Stomach smooth muscle (tissue), 2 donors: ENCODE measurements around the gene CSNK2A2.

Source experiments
- H3K27ac ChIP-seq: one replicate; pipeline ENCODE4 v1.7.0; 2013; ENCODE audit warnings: mild to moderate bottlenecking, low read length, inconsistent platforms
- H3K27me3 ChIP-seq, 2 donors: one replicate each; pipeline ENCODE4 v1.7.0; 2013; ENCODE audit warnings: low read length in 2 of 2; ENCODE audit not compliant: insufficient read depth in 2 of 2, control insufficient read depth in 1 of 2
- H3K36me3 ChIP-seq, 2 donors: one replicate each; pipeline ENCODE4 v1.7.0; 2013; ENCODE audit warnings: low read length in 2 of 2; ENCODE audit not compliant: control insufficient read depth in 2 of 2, insufficient read depth in 2 of 2
- H3K4me1 ChIP-seq: one replicate; pipeline ENCODE4 v1.7.0; 2013; ENCODE audit warnings: low read length; ENCODE audit not compliant: control insufficient read depth, insufficient read depth
- H3K4me3 ChIP-seq, 2 donors: one replicate each; pipeline ENCODE4 v1.7.0; 2013; ENCODE audit warnings: low read length in 2 of 2
- H3K9ac ChIP-seq, 2 donors: one replicate each; pipeline ENCODE4 v1.7.0; 2013; ENCODE audit warnings: low read length in 2 of 2, mild to moderate bottlenecking in 1 of 2
- H3K9me3 ChIP-seq, 2 donors: one replicate each; pipeline ENCODE4 v1.7.0; 2013; ENCODE audit warnings: low read length in 2 of 2; ENCODE audit not compliant: control insufficient read depth in 2 of 2
- donor health status: healthy.
- donor health status: Pancreatic carcinoma.

The CSNK2A2 gene

GRCh38 chr16:58123896-58124600 lies 73.9 kb downstream of the CSNK2A2 start:
- peak overlapping the region; percentile 37 for H3K27ac ChIP-seq
- no peak overlapping the region for H3K4me3 ChIP-seq
- H3K36me3 ChIP-seq: no peaks in the 10 kb centered on the region
- H3K9ac ChIP-seq: peak overlapping the region in 1 of 2 donors; percentile 29
- peaks cover 61% of the 10 kb centered on the region for H3K4me1 ChIP-seq
- H3K27me3 ChIP-seq: no peaks in the 10 kb centered on the region
- no peaks in the 10 kb centered on the region for H3K9me3 ChIP-seq

- peak overlapping the region in 1 of 2 donors; percentile 29 for H3K9ac ChIP-seq
- no peaks in the 10 kb centered on the region for H3K27me3 ChIP-seq
- no peaks in the 10 kb centered on the region for H3K9me3 ChIP-seq
- H3K4me3 ChIP-seq: no peak overlapping the region
- peaks cover 3 to 5% of the 10 kb centered on the region in 2 donors for H3K36me3 ChIP-seq
- H3K4me1 ChIP-seq: peaks cover 49% of the 10 kb centered on the region
- H3K27ac ChIP-seq: no peak overlapping the region
These were observed 76.8 kb downstream of the CSNK2A2 start for GRCh38 chr16:58121132-58121531.

GRCh38 chr16:58120234-58120633 lies 77.7 kb downstream of the CSNK2A2 start:
- H3K4me1 ChIP-seq: peaks cover 47% of the 10 kb centered on the region
- H3K36me3 ChIP-seq: peaks cover 11 to 13% of the 10 kb centered on the region in 2 donors
- no peaks in the 10 kb centered on the region for H3K9me3 ChIP-seq
- H3K9ac ChIP-seq: no peak overlapping the region
- H3K4me3 ChIP-seq: no peak overlapping the region
- H3K27ac ChIP-seq: no peak overlapping the region
- H3K27me3 ChIP-seq: no peaks in the 10 kb centered on the region

DNA sequence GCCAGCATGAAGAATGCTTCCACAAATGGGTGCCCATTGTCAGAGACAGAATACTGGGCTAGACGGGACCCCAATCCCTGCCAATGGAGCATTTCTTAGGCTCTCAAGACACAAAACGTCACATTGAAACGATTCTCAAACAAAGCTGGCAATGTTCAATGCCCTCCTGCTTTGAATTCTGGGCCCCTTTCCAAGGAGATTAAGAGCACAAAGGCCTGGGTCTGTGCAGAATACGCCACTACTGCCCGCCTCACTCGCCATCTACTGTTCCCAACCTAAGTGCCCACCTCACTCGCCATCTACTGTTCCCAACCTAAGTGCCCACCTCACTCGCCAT lies 78.4 kb downstream of the CSNK2A2 start:
- Histone ChIP-seq H3K4me3 (peak overlapping the region; percentile 22 to 36), H3K9me3 (no peaks in the 10 kb centered on the region), H3K36me3 (peaks cover 18 to 20% of the 10 kb centered on the region in 2 donors), H3K9ac (no peak overlapping the region), H3K27me3 (no peaks in the 10 kb centered on the region), H3K4me1 (peaks cover 43% of the 10 kb centered on the region), H3K27ac (no peak overlapping the region)

- Histone ChIP-seq H3K9me3 (no peaks in the 10 kb centered on the region), H3K27me3 (no peaks in the 10 kb centered on the region), H3K36me3 (peaks cover 21 to 24% of the 10 kb centered on the region in 2 donors), H3K9ac (no peak overlapping the region), H3K4me3 (peak overlapping the region; percentile 22 to 36), H3K27ac (no peak overlapping the region), H3K4me1 (peaks cover 39% of the 10 kb centered on the region)
These were observed 79.0 kb downstream of the CSNK2A2 start for GRCh38 chr16:58118801-58119508.

DNA sequence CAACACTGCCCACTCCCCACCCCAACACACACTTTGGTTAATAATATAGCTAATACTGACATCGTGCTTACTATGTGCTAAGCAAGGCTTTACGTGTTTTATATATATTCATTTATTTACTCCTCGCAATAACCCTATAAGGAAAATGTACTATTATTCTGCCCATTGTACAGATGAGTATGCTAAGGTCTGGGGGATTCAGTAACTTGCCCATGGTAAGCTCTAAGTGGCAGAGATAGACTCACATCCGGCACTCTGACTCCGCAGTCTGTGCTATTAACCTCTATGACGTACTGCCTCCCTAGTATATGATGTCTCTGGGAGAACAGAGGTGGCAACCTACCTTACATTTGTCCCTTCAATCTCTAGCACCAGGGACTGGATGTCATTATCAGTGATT lies 81.4 kb downstream of the CSNK2A2 start:
- no peak overlapping the region for H3K27ac ChIP-seq
- peaks cover 30% of the 10 kb centered on the region for H3K4me1 ChIP-seq
- H3K27me3 ChIP-seq: no peaks in the 10 kb centered on the region
- H3K36me3 ChIP-seq: peaks cover 25 to 30% of the 10 kb centered on the region in 2 donors
- no peak overlapping the region for H3K9ac ChIP-seq
- H3K9me3 ChIP-seq: no peaks in the 10 kb centered on the region
- H3K4me3 ChIP-seq: no peak overlapping the region

- Histone ChIP-seq H3K27me3 (no peaks in the 10 kb centered on the region), H3K4me3 (no peak overlapping the region), H3K36me3 (peaks cover 25 to 30% of the 10 kb centered on the region in 2 donors), H3K9me3 (no peaks in the 10 kb centered on the region), H3K9ac (no peak overlapping the region), H3K27ac (no peak overlapping the region), H3K4me1 (peaks cover 26% of the 10 kb centered on the region)
These were observed 81.8 kb downstream of the CSNK2A2 start for GRCh38 chr16:58116081-58116480.

DNA sequence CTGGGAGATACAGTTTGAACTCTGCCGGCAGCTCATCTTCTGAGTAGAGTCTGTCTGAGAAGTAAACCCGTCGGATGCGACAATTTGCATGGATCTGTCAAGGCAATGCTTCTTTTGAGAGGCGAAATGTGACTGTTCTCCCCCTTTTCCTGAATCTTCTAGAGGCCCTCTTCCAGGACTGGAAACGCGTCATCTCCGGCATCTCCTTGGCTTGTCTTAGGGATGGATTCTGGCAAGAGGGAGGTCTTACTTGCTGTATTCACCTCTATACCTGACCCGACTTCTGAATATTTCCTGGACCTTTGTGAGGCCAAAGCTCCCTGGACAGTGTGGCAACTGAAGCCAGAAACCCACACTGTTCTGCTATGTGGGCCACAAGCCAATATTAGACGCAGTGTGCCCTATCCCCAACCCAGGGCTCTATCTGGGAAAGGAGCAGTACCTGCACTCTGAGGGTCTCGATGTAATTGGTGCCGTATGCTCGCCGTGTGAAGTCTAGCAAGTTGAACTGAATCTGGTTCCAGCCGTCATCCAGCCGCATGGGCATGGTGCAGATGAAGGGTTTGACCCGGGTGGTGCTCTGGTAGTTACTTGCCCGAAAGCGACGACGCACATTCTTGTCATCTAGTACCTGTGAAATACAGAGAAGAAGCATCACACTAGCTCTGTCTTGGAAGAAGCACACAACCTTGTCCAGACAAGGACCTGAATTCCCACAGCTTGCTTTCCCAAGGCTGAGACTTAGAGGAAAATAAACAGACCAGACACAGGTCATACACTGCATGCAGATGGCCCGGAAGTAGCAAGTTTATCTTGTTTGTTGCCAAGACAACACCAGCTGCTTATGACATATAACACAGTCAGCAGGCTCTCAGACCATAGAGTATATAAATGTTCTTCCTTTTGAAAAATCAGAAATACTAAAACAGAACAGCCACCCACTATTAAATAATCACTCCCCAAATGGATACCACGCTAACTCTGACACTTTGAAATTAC lies 82.8 kb downstream of the CSNK2A2 start:
- Histone ChIP-seq H3K9me3 (no peaks in the 10 kb centered on the region), H3K4me3 (no peak overlapping the region), H3K27me3 (no peaks in the 10 kb centered on the region), H3K9ac (no peak overlapping the region), H3K4me1 (peaks cover 19% of the 10 kb centered on the region), H3K36me3 (peaks cover 25 to 30% of the 10 kb centered on the region in 2 donors), H3K27ac (no peak overlapping the region)

- no peaks in the 10 kb centered on the region for H3K9me3 ChIP-seq
- H3K27me3 ChIP-seq: no peaks in the 10 kb centered on the region
- H3K36me3 ChIP-seq: peaks cover 24 to 26% of the 10 kb centered on the region in 2 donors
- H3K9ac ChIP-seq: no peak overlapping the region
- H3K4me3 ChIP-seq: no peak overlapping the region
- peaks cover 8% of the 10 kb centered on the region for H3K4me1 ChIP-seq
- H3K27ac ChIP-seq: no peak overlapping the region
These were observed 86.6 kb downstream of the CSNK2A2 start for GRCh38 chr16:58111302-58111627.

GRCh38 chr16:58110571-58111301 lies 87.2 kb downstream of the CSNK2A2 start:
- H3K9me3 ChIP-seq: no peaks in the 10 kb centered on the region
- H3K36me3 ChIP-seq: peaks cover 19 to 21% of the 10 kb centered on the region in 2 donors
- no peaks in the 10 kb centered on the region for H3K27me3 ChIP-seq
- peaks cover 5% of the 10 kb centered on the region for H3K4me1 ChIP-seq
- H3K27ac ChIP-seq: no peak overlapping the region
- H3K4me3 ChIP-seq: no peak overlapping the region
- H3K9ac ChIP-seq: no peak overlapping the region
